Ovary (tissue), 9 donors: ENCODE results near the gene CDCA3. TPM values are rescaled to one million over a fixed set of nuclear protein-coding genes. Genes with fewer than 3 reads are reported as not detected.

ENCODE experiments used
- DNase-seq, 5 donors: peaks; one replicate each; pipeline ENCODE4 v3.0.0-alpha.2; 2019 to 2020
- H3K27ac ChIP-seq, 2 donors: fragments of 200-600 bp; one replicate each; pipeline versions ENCODE4 v1.5.1 to v1.8.0; 2019 to 2022
- H3K27me3 ChIP-seq: fragments of 200-600 bp; one replicate; pipeline ENCODE4 v1.8.0; 2022
- H3K36me3 ChIP-seq: fragments of 200-600 bp; sonication (generic); one replicate; pipeline ENCODE4 v1.5.1; 2019
- H3K4me1 ChIP-seq: one replicate; pipeline ENCODE4 v1.8.1; 2013; ENCODE audit warnings: mild to moderate bottlenecking, moderate library complexity; ENCODE audit not compliant: insufficient read depth
- H3K4me3 ChIP-seq: fragments of 200-600 bp; sonication (generic); one replicate; pipeline ENCODE4 v1.5.1; 2017
- H3K9me3 ChIP-seq, 2 donors: fragments of 200-600 bp in 1 of 2; sonication (generic) in 1 of 2; one replicate each; pipeline versions ENCODE4 v1.5.1 to v1.8.1; 2013 to 2019; ENCODE audit warnings: mild to moderate bottlenecking in 1 of 2, moderate library complexity in 1 of 2
- CTCF ChIP-seq, 3 donors: fragments of 450-650 bp in 2 of 3; fragments of 200-600 bp in 1 of 3; IDR thresholded peaks; one replicate each; pipeline versions ENCODE4 v1.5.1 to v1.8.0; 2016 to 2022; ENCODE audit warnings: antibody characterized with exemption in 3 of 3, mild to moderate bottlenecking in 1 of 3
- EP300 ChIP-seq: sonication (generic); formaldehyde crosslinking; IDR thresholded peaks from one replicate; pipeline ENCODE4 v1.6.1; 2017; ENCODE audit warnings: antibody characterized with exemption
- POLR2A ChIP-seq: fragments of 450-650 bp; IDR thresholded peaks from one replicate; pipeline ENCODE4 v1.6.1; 2017; ENCODE audit warnings: antibody characterized with exemption, mild to moderate bottlenecking, moderate library complexity
- WGBS, 3 donors: extraction: QIAGEN DNeasy Blood & Tissue Kit in 1 of 3; methylation state at CpG; one replicate each; pipeline versions ENCODE4 v1.1.5 to v1.1.7; 2013 to 2017; 5-methylcytosine and 5-hydroxymethylcytosine counted together
- intact Hi-C, 4 donors: fragments of 100-400 bp; cut with DNase I; formaldehyde crosslinking; loops; one replicate each; pipeline versions ENCODE4 v1.11.0 to v1.15.1; 2022 to 2023
- polyA plus RNA-seq, 2 donors: library from polyadenylated mRNA; stranded (reverse); fragments of 200-250 nt in 1 of 2; fragments of 350-450 nt in 1 of 2; fragmentation: Illumina TruSeq in 1 of 2; extraction: RNeasy Lipid Tissue Mini Kit (QIAGEN cat#74804) in 1 of 2; gene quantifications; one replicate each; pipeline ENCODE4 v1.2.3, GENCODE V29; 2013 to 2014
- total RNA-seq, 7 donors: library from RNA; depleted of rRNA in 2 of 7; stranded (reverse); fragments of >200 nt in 2 of 7; fragmentation: NEBNext Ultra II Directional in 3 of 7; extraction: Animal tissue kit (Norgen Biotek cat#: 25700) in 3 of 7; gene quantifications; one replicate each; pipeline versions ENCODE4 v1.1.0 to v1.2.4, GENCODE V29; 2016 to 2023
- donor health status: DM: no; HTN: no; CAD: no; lungs with moderate emphysema.
- donor health status: DM: no; HTN: no; CAD: no.
- donor health status: Bipolar disorder and iron deficiency.
- donor health status: DM: yes; HTN: yes; CAD: no.
- donor health status: DM: no; HTN: no; CAD: no.
- donor health status: DM: yes; HTN: yes; CAD: no.

Gene CDCA3
- total and polyA plus RNA-seq, 9 donors = 0.18 to 1.6 (median 0.74) TPM

DNA sequence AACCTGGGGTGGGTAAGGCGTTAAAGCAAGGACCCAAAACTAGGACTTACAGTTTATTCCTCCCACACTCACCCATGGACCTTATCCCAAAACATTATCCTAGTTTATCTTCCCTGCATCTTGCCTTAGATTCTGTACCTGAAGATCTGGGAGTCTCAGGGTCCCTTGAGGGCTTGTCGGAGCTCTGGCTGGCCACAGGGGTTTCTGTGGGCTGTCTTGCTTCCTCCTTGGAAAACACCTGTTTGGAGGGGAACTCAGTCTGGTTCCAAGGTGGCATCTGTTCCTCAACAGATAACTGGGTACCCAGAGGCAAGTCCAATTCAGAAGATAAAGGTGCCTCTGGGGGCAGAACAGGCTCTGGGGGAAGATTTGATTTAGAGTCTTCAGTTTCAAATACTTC is 1.7 kb downstream of the CDCA3 start:
- WGBS, 3 donors = 69 to 76% (median 70%) methylated on average over 2 of the region's 2 CpGs
- H3K27me3 ChIP-seq = no peaks in the 10 kb centered on the region
- DNase-seq = no peak
- no peak overlapping the region for H3K27ac ChIP-seq
- no peaks in the 10 kb centered on the region for H3K9me3 ChIP-seq
- no peaks in the 10 kb centered on the region for H3K36me3 ChIP-seq
- intact Hi-C loops = no loop called here
- H3K4me3 ChIP-seq = no peak overlapping the region
- peaks cover 7% of the 10 kb centered on the region for H3K4me1 ChIP-seq
- TF ChIP-seq CTCF (IDR thresholded peaks at IDR 0.05) = no peak
- TF ChIP-seq EP300 = no peak
- no peak for TF ChIP-seq POLR2A

DNA sequence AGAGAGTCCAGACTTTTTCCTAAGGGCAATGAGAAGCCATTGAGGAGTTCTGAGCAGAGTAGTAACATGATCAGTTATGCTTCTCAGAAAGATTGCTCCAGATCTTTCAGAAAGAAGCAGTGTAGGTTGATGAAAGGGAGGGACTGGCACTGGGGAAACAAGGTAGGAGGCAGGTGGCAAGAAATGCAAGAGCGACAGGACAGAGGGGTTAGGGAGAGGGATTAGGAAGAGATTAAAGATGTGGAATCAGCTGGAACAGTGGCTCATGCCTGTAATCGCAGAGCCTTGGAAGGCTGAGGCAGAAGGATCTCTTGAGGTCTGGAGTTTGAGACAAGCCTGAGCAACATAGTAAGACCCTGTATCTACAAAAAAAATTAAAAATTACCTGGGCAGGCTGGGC is 3.4 kb downstream of the CDCA3 start:
- Histone ChIP-seq H3K27ac (no peak overlapping the region), H3K4me1 (no peaks in the 10 kb centered on the region), H3K27me3 (no peaks in the 10 kb centered on the region), H3K9me3 (no peaks in the 10 kb centered on the region), H3K36me3 (no peaks in the 10 kb centered on the region), H3K4me3 (no peak overlapping the region)
- intact Hi-C loops = no loop called here
- 93 to 98% (median 96%) methylated on average over 2 of the region's 2 CpGs for WGBS, 3 donors
- TF ChIP-seq EP300 (no peak), CTCF (IDR thresholded peaks at IDR 0.05) (no peak), POLR2A (no peak)
- DNase-seq = no peak

DNA sequence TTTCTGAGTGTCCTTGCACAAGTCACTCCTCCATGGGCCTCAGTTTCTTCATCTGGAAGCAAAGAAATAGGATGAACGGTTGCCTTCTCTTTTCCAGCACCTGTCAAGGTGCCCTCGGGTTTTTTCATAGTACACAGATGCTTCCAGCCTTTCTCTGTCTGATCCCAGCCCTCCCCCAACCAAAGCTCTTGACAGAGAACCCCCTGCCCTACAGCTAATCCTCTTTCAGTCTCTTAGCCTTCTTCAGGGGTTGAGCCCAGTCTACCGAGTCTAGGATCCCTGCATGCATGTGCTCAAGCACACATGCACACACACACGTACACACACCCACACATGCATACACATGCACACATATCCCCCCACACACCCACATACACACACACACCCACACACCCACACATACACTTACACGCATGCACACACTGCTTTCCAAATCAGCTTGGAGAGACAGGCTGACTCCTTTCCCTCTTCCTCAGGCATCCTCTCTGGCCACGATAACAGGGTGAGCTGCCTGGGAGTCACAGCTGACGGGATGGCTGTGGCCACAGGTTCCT is 4.7 kb downstream of the CDCA3 start:
- DNase-seq = no peak
- H3K36me3 ChIP-seq = no peaks in the 10 kb centered on the region
- no peak overlapping the region for H3K27ac ChIP-seq
- H3K9me3 ChIP-seq = no peaks in the 10 kb centered on the region
- no peaks in the 10 kb centered on the region for H3K4me1 ChIP-seq
- no peak overlapping the region for H3K4me3 ChIP-seq
- no peak for TF ChIP-seq POLR2A
- TF ChIP-seq CTCF (IDR thresholded peaks at IDR 0.05) = no peak
- no peak for TF ChIP-seq EP300
- 77 to 88% (median 82%) methylated on average over 7 of the region's 7 CpGs for WGBS, 3 donors
- intact Hi-C loops = no loop called here
- H3K27me3 ChIP-seq = no peaks in the 10 kb centered on the region

GRCh38 chr12:6845395-6845794 is 5.7 kb downstream of the CDCA3 start:
- Histone ChIP-seq H3K27me3 (no peaks in the 10 kb centered on the region), H3K27ac (no peak overlapping the region), H3K4me3 (no peak overlapping the region), H3K4me1 (no peaks in the 10 kb centered on the region), H3K9me3 (no peaks in the 10 kb centered on the region), H3K36me3 (no peaks in the 10 kb centered on the region)
- 85 to 90% (median 87%) methylated on average over 17 of the region's 17 CpGs for WGBS, 3 donors
- intact Hi-C loops = no loop called here
- no peak for TF ChIP-seq POLR2A
- TF ChIP-seq CTCF (IDR thresholded peaks at IDR 0.05) = no peak
- no peak for TF ChIP-seq EP300
- no peak for DNase-seq
